Coronary artery (tissue), 2 donors: Measurements from ENCODE around the gene CYTH3.

Experiments used
- DNase-seq: peaks from one replicate; pipeline ENCODE4 v3.0.0-alpha.2; 2017; ENCODE audit warnings: low spot score
- H3K27ac ChIP-seq, 2 donors: fragments of 200-600 bp; sonication (generic); one replicate each; pipeline ENCODE4 v1.5.1; 2016 to 2019
- H3K4me3 ChIP-seq: fragments of 200-600 bp; sonication (generic); 2 replicates; pipeline ENCODE4 v1.5.1; 2016; ENCODE audit warnings: mild to moderate bottlenecking, moderate library complexity
- CTCF ChIP-seq: fragments of 200-600 bp; sonication (generic); IDR thresholded peaks from one replicate; pipeline ENCODE4 v1.5.1; 2019; ENCODE audit warnings: antibody characterized with exemption

Gene CYTH3

GRCh38 chr7:6161463-6162330, 110.7 kb downstream of the CYTH3 start:
- Histone ChIP-seq H3K27ac (peak overlapping the region; percentile 89 to 90), H3K4me3 (peak overlapping the region; percentile 19)
- peak; percentile 64 for DNase-seq
- TF ChIP-seq CTCF = no peak

GRCh38 chr7:6160191-6160623, 112.2 kb downstream of the CYTH3 start:
- peak overlapping the region; percentile 27 to 43 for H3K27ac ChIP-seq
- H3K4me3 ChIP-seq = no peak overlapping the region
- no peak for DNase-seq
- peak; percentile 75 for TF ChIP-seq CTCF

GRCh38 chr7:6159524-6160031, 112.8 kb downstream of the CYTH3 start:
- no peak overlapping the region for H3K4me3 ChIP-seq
- TF ChIP-seq CTCF = no peak
- no peak for DNase-seq
- peak overlapping the region in 1 of 2 donors; percentile 43 for H3K27ac ChIP-seq

GRCh38 chr7:6159097-6159483, 113.3 kb downstream of the CYTH3 start:
- Histone ChIP-seq H3K4me3 (no peak overlapping the region), H3K27ac (no peak overlapping the region)
- peak; percentile 57 for DNase-seq
- no peak for TF ChIP-seq CTCF

- TF ChIP-seq CTCF = no peak
- DNase-seq = no peak
- Histone ChIP-seq H3K27ac (no peak overlapping the region), H3K4me3 (no peak overlapping the region)
Observed at GRCh38 chr7:6158424-6159096, 113.9 kb downstream of the CYTH3 start.

GRCh38 chr7:6157685-6158423, 114.6 kb downstream of the CYTH3 start:
- no peak overlapping the region for H3K27ac ChIP-seq
- no peak overlapping the region for H3K4me3 ChIP-seq
- no peak for DNase-seq
- TF ChIP-seq CTCF = no peak
